ENCODE data around the gene GNS.

GRCh38 chr12:64737539-64737938, 21.7 kb downstream of the GNS start:
- TF ChIP-seq TBL1XR1 (IDR thresholded peaks at IDR 0.05; ENCODE audit: low read depth, low read length) (no peak), MYC (IDR thresholded peaks at IDR 0.05; ENCODE audit: insufficient read depth, insufficient read length, insufficient replicate concordance, low read length, severe bottlenecking) (no peak)

Measured in GM12878 (cell line).